ENCODE data around the gene CSF2RB. TPM values are rescaled to one million over a fixed set of nuclear protein-coding genes. Genes with fewer than 3 reads are reported as not detected.

The CSF2RB gene
- total RNA-seq, 1 experiment from 2014 or later, result not detected

- Mint-ChIP-seq H3K4me1 (peaks cover 0 to 4% of the 10 kb centered on the region in 2 experiments; a peak in 1 of 4 replicates), H3K9me3 (no peaks in the 10 kb centered on the region), H3K27ac (peak overlapping the region in 1 of 3 experiments; percentile 15; a peak in 2 of 7 replicates), H3K27me3 (ENCODE audit: low read depth) (peaks cover 54% of the 10 kb centered on the region), H3K36me3 (ENCODE audit: insufficient read depth in 1 of 3, low read depth in 3 of 3) (no peaks in the 10 kb centered on the region), H3K4me3 (no peak overlapping the region)
- H3K4me2 ChIP-seq (ENCODE audit: insufficient read depth, insufficient read length, low read length), result no peak overlapping the region
- no peak overlapping the region for H2BK120ac ChIP-seq (ENCODE audit: low read depth, low read length, poor library complexity, severe bottlenecking)
- DNase-seq, result peak; percentile 31
- H2AFZ ChIP-seq (ENCODE audit: low read length), result no peak overlapping the region
- H4K5ac ChIP-seq (ENCODE audit: insufficient read length, low read depth, low read length), result no peak overlapping the region
- no peak overlapping the region for H3K23ac ChIP-seq (ENCODE audit: insufficient read length, low read depth, low read length)
- TF ChIP-seq, protein P1, sequence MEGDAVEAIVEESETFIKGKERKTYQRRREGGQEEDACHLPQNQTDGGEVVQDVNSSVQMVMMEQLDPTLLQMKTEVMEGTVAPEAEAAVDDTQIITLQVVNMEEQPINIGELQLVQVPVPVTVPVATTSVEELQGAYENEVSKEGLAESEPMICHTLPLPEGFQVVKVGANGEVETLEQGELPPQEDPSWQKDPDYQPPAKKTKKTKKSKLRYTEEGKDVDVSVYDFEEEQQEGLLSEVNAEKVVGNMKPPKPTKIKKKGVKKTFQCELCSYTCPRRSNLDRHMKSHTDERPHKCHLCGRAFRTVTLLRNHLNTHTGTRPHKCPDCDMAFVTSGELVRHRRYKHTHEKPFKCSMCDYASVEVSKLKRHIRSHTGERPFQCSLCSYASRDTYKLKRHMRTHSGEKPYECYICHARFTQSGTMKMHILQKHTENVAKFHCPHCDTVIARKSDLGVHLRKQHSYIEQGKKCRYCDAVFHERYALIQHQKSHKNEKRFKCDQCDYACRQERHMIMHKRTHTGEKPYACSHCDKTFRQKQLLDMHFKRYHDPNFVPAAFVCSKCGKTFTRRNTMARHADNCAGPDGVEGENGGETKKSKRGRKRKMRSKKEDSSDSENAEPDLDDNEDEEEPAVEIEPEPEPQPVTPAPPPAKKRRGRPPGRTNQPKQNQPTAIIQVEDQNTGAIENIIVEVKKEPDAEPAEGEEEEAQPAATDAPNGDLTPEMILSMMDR (conservative IDR thresholded peaks at IDR 0.05), result peak; percentile 26; the same call in 1 of the 3 replicates
- no peak overlapping the region for H3K56ac ChIP-seq (ENCODE audit: insufficient read length, low read depth, low read length)
- no peak overlapping the region for H3K9ac ChIP-seq (ENCODE audit: extremely low read depth, insufficient read length, low read length)
- H3K23me2 ChIP-seq (ENCODE audit: insufficient read length, low read depth, low read length, poor library complexity, severe bottlenecking), result no peaks in the 10 kb centered on the region
- no peaks in the 10 kb centered on the region; the same call in 1 of the 2 replicates for H3K27me3 ChIP-seq (ENCODE audit: insufficient read depth, low read length)
- H3K14ac ChIP-seq (ENCODE audit: insufficient read depth, low read length), result no peak overlapping the region
- H2BK5ac ChIP-seq (ENCODE audit: insufficient read length, low read length), result no peak overlapping the region
- no peak overlapping the region for H2BK20ac ChIP-seq (ENCODE audit: low read depth, low read length, poor library complexity, severe bottlenecking)
- H3K18ac ChIP-seq (ENCODE audit: insufficient read length, low read depth, low read length), result no peak overlapping the region
- no peaks in the 10 kb centered on the region for H3K79me2 ChIP-seq (ENCODE audit: insufficient read depth, low read length)
- no peaks in the 10 kb centered on the region for H4K20me1 ChIP-seq (ENCODE audit: control insufficient read depth, insufficient read depth, insufficient read length)
- no peak overlapping the region for H2AK5ac ChIP-seq (ENCODE audit: insufficient read length, low read length)
- no CpG with 5 or more reads among the region's 17 CpGs for WGBS (ENCODE audit: extremely low coverage, insufficient read length, low lambda C conversion rate)
- no peaks in the 10 kb centered on the region for H3K9me3 ChIP-seq (ENCODE audit: control insufficient read depth, low read depth, low read length)
- H2BK15ac ChIP-seq (ENCODE audit: low read depth, low read length), result no peak overlapping the region
- no peaks in the 10 kb centered on the region for H3K4me1 ChIP-seq (ENCODE audit: insufficient read depth, low read length)
- no peak overlapping the region for H4K8ac ChIP-seq (replicated peaks; ENCODE audit: insufficient read length, low read depth, low read length)
- no peak overlapping the region for H3K4ac ChIP-seq (ENCODE audit: low read depth, low read length)
- H2BK12ac ChIP-seq (ENCODE audit: insufficient read length, low read depth, low read length), result no peak overlapping the region
- no peak overlapping the region for H3K27ac ChIP-seq (ENCODE audit: insufficient read length, low read depth, low read length)
- H3K79me1 ChIP-seq (ENCODE audit: insufficient read depth, low read depth, low read length, poor library complexity, severe bottlenecking), result no peaks in the 10 kb centered on the region
- H4K91ac ChIP-seq (ENCODE audit: insufficient read length, low read depth, low read length), result no peak overlapping the region
- H3T11ph ChIP-seq (ENCODE audit: low read length), result no peak overlapping the region
Measured at GRCh38 chr22:36928786-36929535, 15.5 kb downstream of the CSF2RB start.
